COLO668 (cell line): ENCODE results near the gene UHRF1.

Experiments
- DNase-seq: peaks from one replicate; lab custom pipeline; 2025; ENCODE audit not compliant: unreplicated experiment; lab: John Stamatoyannopoulos, UW

The UHRF1 gene

DNA sequence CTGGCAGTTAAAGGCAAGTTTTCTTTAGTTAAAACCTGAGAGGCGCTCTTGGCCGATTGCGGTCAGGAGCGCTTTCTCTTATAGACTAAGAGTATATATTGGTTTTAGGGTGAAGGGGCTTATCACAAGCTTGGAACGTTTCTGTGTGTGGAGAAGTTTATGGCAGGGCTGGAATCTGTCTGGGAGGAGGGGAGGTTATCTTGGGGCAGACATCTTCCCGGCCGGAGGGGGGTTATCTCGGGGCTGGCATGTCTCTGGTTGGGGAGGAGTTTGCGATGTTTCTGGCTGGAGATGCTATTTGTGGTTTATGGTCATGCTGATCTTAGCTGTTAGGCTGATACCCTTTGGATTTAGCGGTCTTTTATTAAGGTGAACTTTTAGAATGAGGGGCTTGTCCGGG, 78.0 kb downstream of the UHRF1 start:
- no peak for DNase-seq

DNA sequence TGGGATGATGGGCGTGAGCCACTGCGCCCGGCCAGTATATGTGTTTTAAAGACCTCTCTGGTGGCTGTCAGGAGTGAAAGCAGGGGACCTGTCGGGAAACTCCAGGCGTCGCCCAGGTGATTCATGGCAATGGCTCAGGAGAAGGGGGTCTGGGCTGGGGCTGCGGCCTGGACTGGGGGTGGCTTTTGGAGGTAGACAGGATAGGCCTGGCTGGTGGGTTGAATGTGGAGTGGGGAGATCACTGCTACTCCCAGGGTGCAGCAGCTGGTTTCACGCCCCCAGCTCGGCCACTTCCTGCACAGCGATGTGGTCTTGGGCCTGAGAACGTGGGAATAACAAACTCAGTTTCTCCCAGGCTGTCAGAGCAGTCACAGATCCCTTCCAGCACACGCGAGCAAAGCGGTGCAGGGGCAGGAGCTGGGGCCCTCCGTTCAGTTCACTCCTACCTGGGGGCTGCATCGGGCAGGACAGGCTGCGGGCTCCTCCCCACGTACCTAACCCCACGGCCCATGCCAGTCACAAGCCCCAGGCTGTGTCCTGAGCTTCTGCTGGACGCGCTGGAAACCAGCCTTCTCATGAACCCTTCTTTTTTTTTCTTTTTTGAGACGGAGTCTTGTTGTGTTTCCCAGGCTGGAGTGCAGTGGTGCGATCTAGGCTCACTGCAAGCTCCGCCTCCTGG, 78.5 kb downstream of the UHRF1 start:
- no peak for DNase-seq

DNA sequence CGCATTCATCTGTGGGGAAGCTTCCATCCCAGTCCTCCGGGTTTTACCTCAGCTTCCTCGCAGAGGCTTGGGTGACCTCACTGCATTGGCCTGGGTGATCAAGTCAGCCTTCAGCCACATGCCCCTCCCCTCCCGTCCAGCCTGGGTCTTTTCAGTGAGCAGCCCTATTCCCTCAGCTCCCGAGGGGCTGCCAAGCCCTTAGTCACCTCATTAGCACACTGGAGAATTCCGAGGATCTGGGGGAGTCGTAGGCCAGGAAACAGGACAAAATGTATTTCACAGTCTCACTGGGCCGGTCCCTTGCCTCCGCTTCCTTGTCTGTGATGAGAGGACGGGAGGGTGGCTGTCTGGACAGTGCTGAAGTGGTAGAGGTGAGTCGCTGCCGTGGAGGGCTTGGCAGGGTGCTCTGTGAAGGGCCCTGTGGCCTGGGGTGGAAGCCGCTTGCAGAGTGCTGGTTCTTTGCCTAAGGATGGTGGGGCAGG, 79.5 kb downstream of the UHRF1 start:
- DNase-seq, result no peak

DNA sequence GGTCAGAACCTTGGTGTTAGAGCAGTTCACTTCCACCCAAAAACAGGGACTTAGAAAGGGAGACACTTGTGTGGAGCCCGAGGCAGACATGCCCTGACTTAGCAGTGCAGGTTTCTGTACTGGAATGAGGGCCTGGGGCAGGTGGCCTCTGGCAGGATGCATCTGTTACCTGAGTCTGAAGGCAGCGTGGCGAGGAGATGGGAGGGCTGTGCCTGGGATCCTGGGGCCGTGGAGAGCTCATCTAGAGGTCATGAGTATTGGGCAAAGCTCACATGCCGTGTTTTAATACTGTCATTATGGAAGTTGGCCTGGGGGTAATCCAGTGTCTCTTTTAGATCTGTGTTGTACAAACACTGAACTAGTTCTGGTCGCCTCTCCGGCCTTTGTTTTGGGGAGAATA, 81.0 kb downstream of the UHRF1 start:
- DNase-seq, result no peak

DNA sequence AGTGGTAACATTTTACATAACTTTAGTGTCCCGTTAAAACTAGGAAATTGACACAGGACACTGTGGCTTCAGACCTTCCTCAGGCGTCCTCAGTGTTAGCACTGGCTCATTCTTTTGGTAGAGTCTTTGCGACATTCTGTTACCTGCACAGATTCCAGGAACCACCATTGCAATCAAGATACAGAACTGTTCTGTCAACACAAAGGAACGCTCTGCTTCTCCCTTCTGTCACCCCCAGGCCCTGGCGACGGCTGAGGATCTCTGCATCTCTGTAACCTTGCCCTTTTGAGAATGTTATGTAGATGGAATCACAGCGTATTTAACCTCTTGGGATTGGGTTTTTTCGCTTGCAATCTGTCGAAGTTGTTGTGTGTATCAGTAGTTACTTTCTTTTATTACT, 82.2 kb downstream of the UHRF1 start:
- DNase-seq, result no peak

DNA sequence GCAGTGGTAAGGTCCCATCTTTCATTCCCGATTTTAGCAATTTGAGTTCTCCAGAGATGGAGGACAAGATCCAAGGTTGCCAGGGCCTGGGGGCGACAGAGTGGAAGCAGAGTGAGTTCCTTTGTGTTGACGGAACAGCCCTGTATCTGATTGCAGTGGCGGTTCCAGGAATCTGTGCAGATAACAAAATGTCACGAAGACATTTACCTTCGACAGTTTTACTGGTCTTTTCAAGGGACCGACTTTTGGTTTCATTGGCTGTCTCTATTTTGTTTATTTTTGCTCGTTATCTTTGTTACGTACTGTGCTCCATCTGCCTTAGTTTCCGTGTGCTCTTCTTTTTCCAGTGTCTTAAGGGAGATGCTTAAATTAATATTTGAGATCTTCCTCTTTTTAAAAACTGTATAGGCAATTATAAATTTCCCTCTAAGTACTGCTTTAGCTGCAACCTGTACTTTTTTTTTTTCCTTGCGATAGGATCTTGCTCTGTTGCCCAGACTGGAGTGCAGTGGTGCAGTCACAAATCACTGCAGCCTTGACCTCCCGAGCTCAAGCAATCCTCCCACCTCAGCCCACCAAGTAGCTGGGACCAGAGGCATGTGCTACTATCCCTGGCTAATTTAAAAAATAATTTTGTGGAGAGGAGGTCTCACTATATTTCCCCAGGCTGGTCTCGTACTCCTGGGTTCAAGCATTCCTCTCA, 82.8 kb downstream of the UHRF1 start:
- no peak for DNase-seq

DNA sequence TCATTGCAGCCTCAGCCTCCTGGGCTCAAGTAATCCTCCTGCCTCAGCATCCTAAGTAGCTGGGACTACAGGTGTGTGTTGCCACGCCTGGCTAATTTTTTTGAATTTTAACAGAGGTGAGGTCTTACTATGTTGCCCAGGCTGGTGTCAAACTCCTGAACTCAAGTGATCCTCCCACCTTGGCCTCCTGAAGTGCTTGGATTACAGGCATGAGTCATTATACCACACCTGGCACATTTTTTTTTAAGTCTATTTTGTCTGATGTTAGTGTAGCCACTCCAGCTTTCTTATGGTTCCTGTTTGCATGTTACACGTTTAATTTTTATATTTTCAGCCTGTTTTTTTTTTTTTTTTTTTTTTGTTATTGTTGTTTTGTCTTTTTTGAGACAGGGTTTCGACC, 84.4 kb downstream of the UHRF1 start:
- DNase-seq, result no peak

DNA sequence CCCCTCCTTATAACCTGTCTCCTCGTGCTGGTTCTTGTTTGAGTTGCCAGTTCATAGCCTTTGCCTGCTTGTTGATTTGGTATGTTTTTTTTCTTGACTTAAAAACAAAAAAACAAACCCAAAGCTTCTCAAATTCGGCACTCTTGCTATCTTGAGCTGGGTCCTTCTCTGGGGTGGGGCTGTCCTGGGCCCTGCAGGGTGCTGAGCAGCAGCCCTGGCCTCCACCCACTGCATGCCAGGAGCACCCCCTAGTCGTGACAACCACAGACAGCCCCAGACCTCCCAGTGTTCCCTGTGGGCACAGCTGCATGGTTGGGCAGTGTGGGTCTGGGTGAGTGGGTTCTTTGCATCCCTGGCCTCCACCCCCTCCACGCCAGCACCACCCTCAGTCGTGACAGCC, 87.4 kb downstream of the UHRF1 start:
- DNase-seq, result no peak

DNA sequence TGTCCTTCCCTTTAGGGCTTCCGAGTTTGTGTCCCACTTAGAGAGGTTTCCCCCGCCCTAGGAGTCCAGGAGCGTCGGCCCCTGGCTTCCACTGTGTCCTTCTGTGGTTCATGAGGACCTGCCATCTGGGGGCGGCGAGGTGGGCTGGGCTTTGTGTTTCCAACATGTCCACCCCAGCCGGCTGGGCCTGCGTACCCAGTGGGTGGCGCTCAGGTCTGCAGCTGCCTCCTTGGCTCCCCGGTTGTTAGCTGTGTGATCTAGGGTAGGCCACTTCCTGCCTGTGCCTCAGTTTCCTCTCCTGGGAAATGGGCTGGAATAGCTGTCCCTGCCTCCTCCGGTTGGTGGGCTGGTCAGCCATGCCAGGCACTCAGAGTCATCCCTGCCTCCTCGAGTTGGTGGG, 88.0 kb downstream of the UHRF1 start:
- DNase-seq, result no peak

DNA sequence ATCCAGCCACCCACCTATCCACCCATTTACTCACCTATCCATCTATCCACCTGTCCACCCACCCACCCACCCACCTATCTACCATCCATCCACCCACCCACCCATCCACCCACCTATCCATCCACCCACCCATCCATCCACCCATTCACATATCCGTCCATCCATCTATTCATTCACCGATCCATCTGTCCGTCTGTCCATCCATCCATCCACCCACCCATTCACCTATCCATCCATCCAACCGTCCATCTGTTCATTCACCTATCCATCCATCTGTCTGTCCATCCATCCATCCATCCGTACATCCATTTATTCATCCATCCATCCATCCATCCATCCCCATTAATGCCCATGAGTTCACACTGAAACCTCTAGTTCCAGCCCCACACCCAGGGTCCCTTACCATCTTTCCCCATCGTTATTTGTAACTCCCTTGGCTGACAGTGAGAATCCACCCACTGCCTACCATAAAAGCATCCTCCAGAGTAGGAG, 90.9 kb downstream of the UHRF1 start:
- DNase-seq, result no peak

DNA sequence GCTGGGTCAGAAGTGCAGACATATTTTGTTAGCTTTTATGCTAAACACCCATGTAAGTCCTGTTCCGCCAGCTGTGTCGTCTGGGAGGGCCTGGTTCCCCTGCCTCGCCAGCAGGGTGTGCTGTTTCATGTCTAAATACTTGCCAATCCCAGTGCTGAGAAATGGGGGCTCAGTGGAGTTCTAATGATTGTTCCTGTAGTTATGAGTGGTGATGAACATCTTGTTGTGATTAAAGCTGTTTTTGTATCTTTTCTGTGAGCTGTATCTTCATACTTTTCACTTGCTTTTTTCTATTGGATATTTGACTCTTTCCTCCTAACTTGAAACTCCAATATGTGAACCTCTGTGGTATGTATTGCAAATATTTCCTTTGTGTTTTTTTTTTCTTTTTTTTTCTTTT, 92.3 kb downstream of the UHRF1 start:
- no peak for DNase-seq

DNA sequence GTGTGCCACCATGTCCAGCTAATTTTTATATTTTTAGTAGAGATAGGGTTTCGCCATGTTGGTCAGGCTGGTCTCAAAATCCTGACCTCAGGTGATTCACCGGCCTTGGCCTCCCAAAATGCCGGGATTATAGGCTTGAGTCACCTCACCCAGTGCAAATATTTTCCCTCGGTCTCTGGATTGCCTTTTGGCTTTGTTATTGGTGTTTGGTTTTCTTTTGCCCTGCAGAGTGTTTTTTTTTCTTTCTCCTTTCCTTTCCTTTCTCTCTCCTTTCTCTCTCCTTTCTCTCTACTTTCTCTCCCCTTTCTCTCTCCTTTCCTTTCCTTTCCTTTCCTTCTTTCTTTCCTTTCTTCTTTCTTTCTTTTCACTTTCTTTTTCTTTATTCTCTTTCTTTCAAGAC, 92.8 kb downstream of the UHRF1 start:
- no peak for DNase-seq

DNA sequence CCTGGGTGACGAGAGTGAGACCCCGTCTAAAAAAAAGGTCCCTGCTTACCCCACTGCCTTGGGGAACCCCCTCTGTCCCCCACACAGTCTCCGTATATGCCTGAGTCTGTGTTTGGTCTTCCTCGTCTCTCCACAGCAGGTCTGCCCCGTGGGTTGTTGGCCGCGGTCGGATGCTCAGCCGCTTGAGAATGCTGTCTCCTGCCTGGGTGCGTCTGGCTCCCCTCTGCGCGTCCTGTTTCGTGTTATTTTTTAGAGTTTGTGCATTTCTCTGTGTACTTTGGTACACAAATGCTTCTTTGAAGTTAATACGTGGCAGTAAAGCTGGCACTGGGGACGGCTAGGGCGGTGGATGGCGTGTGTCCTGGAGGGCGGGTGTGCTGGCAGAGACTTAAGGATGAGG, 94.5 kb downstream of the UHRF1 start:
- no peak for DNase-seq

DNA sequence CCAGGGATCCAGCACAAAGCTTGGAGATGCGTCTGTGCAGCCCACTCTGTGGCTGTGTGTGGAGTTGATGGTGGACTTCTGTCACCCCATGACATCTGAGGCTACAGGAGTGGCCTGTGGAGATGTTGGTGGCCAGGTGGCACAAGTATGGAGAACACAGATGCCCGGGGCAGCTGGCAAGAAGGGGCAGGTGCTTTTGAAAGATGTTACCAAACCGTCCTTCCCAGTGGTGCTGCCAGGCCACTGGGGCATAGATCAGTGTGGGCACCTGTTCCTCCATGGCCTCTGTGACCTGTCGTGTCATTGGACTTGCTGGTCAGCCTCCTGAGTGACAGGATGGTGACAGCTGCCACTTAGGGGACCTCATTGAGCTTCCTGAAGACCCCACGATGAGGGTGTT, 95.8 kb downstream of the UHRF1 start:
- DNase-seq, result no peak

DNA sequence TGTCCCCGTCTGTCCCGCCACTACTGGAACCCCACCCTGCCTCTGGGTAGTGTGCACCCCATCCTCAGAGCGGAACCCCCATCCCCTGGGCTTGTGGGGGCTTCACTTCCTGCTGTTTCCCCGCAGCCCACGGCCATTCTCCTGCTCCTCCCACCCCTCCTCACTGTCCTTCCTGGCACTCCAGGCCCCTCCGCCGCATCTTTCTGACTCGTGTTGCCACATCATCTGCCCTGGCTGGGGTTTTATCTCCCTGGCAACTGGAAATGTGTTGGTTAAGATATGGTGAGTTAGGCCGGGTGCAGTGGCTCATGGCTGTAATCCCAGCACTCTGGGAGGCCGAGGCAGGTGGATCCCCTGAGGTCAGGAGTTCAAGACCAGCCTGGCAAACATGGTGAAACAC, 96.9 kb downstream of the UHRF1 start:
- DNase-seq, result no peak

DNA sequence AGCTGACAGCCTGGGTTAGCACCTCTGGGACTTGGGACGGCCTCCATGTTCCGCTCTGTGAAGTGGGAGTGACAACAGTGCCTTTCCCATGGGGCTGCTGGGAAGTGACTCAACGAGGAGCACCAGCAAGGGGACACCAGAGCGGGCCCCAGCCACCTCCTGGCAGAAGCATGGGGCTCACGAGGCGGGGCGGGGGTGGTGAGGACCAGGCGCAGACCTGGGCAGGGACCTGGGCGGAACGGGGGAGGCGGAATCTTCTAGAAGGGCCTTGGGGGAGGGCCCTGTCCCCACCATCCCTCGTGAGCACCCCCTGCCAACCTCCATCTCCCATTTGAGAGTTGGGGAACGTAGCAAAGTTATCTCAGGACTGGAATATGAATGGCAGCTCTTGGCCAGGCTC, 97.5 kb downstream of the UHRF1 start:
- no peak for DNase-seq
